Lung (tissue), 12 donors: ENCODE results near the gene PLSCR2. TPM values are rescaled to one million over a fixed set of nuclear protein-coding genes. Genes with fewer than 3 reads are reported as not detected.

Experiments
- ATAC-seq: fragments of 200-7000 bp; cut with Tn5 transposase; one replicate; pipeline ENCODE4 v1.9.1; 2020; ENCODE audit warnings: moderate number of reproducible peaks; ENCODE audit not compliant: insufficient read depth, low FRiP score
- DNase-seq, 3 donors: peaks; one replicate each; pipeline ENCODE4 v3.0.0-alpha.2; 2013 to 2017
- H3K27ac ChIP-seq, 2 donors: one replicate each; pipeline ENCODE4 v1.5.1; 2013; ENCODE audit warnings: mild to moderate bottlenecking in 2 of 2, moderate library complexity in 2 of 2, control low read depth in 1 of 2, inconsistent platforms in 1 of 2, low read depth in 1 of 2, low read length in 1 of 2
- H3K27me3 ChIP-seq, 3 donors: one replicate each; pipeline ENCODE4 v1.5.1; 2013; ENCODE audit warnings: low read length in 2 of 3; ENCODE audit not compliant: control insufficient read depth in 3 of 3, insufficient read depth in 3 of 3
- H3K36me3 ChIP-seq, 4 donors: one replicate each; pipeline ENCODE4 v1.5.1; 2013; ENCODE audit warnings: low read length in 4 of 4, mild to moderate bottlenecking in 1 of 4, moderate library complexity in 1 of 4; ENCODE audit not compliant: control insufficient read depth in 4 of 4, insufficient read depth in 4 of 4
- H3K4me1 ChIP-seq, 5 donors: one replicate each; pipeline ENCODE4 v1.5.1; 2013; ENCODE audit warnings: low read length in 5 of 5, mild to moderate bottlenecking in 2 of 5, moderate library complexity in 1 of 5; ENCODE audit not compliant: control insufficient read depth in 5 of 5, insufficient read depth in 5 of 5
- H3K4me3 ChIP-seq: one replicate; pipeline ENCODE4 v1.5.1; 2013; ENCODE audit warnings: mild to moderate bottlenecking, control low read depth, moderate library complexity
- H3K9ac ChIP-seq, 2 donors: one replicate each; pipeline ENCODE4 v1.5.1; 2013; ENCODE audit warnings: low read length in 2 of 2, control low read depth in 1 of 2; ENCODE audit not compliant: insufficient read depth in 1 of 2
- H3K9me3 ChIP-seq, 4 donors: one replicate each; pipeline ENCODE4 v1.5.1; 2013; ENCODE audit warnings: low read length in 3 of 4, mild to moderate bottlenecking in 1 of 4, moderate library complexity in 1 of 4; ENCODE audit not compliant: control insufficient read depth in 4 of 4, insufficient read depth in 3 of 4
- CTCF ChIP-seq: IDR thresholded peaks from 2 replicates; pipeline ENCODE4 v1.5.1; 2012; ENCODE audit warnings: mild to moderate bottlenecking; ENCODE audit errors: control extremely low read depth, extremely low read depth
- WGBS, 2 donors: extraction: QIAGEN DNeasy Blood & Tissue Kit; methylation state at CpG; one replicate each; pipeline ENCODE4 v1.1.7; 2013; 5-methylcytosine and 5-hydroxymethylcytosine counted together
- polyA plus RNA-seq, 2 donors: library from polyadenylated mRNA; stranded (reverse); fragments of 200-250 nt; gene quantifications; one replicate each; pipeline ENCODE4 v1.2.1, GENCODE V29; 2013
- total RNA-seq, 2 donors: library from RNA; depleted of rRNA in 1 of 2; stranded (reverse); fragments of >200 nt in 1 of 2; gene quantifications; one replicate each; pipeline ENCODE4 v1.2.1, GENCODE V29; 2014 to 2021
- donor health status: control.
- donor health status: control.
- donor health status: Bipolar disorder and iron deficiency.
- donor health status: healthy.
- donor health status: DM: yes; HTN: yes; CAD: no.

PLSCR2 gene
- total and polyA plus RNA-seq, 4 donors, result 0.03 to 0.33 TPM; not detected in 2

GRCh38 chr3:146473726-146474125 is 4.4 kb upstream of the PLSCR2 start:
- WGBS, 2 donors, result 85 to 94% methylated on average over 2 of the region's 2 CpGs
- Histone ChIP-seq H3K9me3 (no peaks in the 10 kb centered on the region), H3K27me3 (no peaks in the 10 kb centered on the region), H3K27ac (no peak overlapping the region), H3K9ac (no peak overlapping the region), H3K4me1 (peaks cover 0 to 20% (median 0%) of the 10 kb centered on the region in 5 donors), H3K36me3 (no peaks in the 10 kb centered on the region), H3K4me3 (no peak overlapping the region)
- ATAC-seq (no peak), DNase-seq (no peak)
- TF ChIP-seq CTCF, result no peak

GRCh38 chr3:146472611-146473010 is 3.2 kb upstream of the PLSCR2 start:
- no peaks in the 10 kb centered on the region for H3K27me3 ChIP-seq
- WGBS, 2 donors, result 83 to 94% methylated on average over 1 of the region's 1 CpG

GRCh38 chr3:146471012-146471411 is 1.7 kb upstream of the PLSCR2 start:
- no peak overlapping the region for H3K4me3 ChIP-seq
- DNase-seq (no peak), ATAC-seq (no peak)
- H3K9me3 ChIP-seq, result no peaks in the 10 kb centered on the region
- H3K27ac ChIP-seq, result no peak overlapping the region
- H3K36me3 ChIP-seq, result no peaks in the 10 kb centered on the region
- TF ChIP-seq CTCF, result no peak
- H3K9ac ChIP-seq, result no peak overlapping the region
- H3K4me1 ChIP-seq, result peaks cover 0 to 25% (median 5%) of the 10 kb centered on the region in 5 donors
- no peaks in the 10 kb centered on the region for H3K27me3 ChIP-seq
- 96% methylated on average over 1 of the region's 1 CpG for WGBS, 2 donors

More at GRCh38 chr3:146472611-146473010, 3.2 kb upstream of the PLSCR2 start:
- ATAC-seq, result no peak
- Histone ChIP-seq H3K9ac (no peak overlapping the region), H3K9me3 (no peaks in the 10 kb centered on the region), H3K36me3 (no peaks in the 10 kb centered on the region), H3K27ac (no peak overlapping the region), H3K4me1 (peaks cover 0 to 30% (median 5%) of the 10 kb centered on the region in 5 donors), H3K4me3 (no peak overlapping the region)
- peak in 2 of 3 donors; percentile 20 to 37 for DNase-seq
- no peak for TF ChIP-seq CTCF

GRCh38 chr3:146470425-146470990 is 1.1 kb upstream of the PLSCR2 start:
- H3K36me3 ChIP-seq, result no peaks in the 10 kb centered on the region
- TF ChIP-seq CTCF, result no peak
- H3K27ac ChIP-seq, result no peak overlapping the region
- H3K27me3 ChIP-seq, result no peaks in the 10 kb centered on the region
- 88 to 91% methylated on average over 9 of the region's 9 CpGs for WGBS, 2 donors
- no peak overlapping the region for H3K4me3 ChIP-seq
- DNase-seq (no peak), ATAC-seq (no peak)
- peaks cover 0 to 25% (median 5%) of the 10 kb centered on the region in 5 donors for H3K4me1 ChIP-seq
- H3K9ac ChIP-seq, result no peak overlapping the region
- no peaks in the 10 kb centered on the region for H3K9me3 ChIP-seq
